Fibroblast of lung (primary cell): ENCODE measurements around the gene RUNX1.

ENCODE experiments used
- EZH2 ChIP-seq: IDR thresholded peaks from 2 replicates; pipeline ENCODE4 v1.5.1; 2012; ENCODE audit warnings: low read length, control low read depth, mild to moderate bottlenecking; ENCODE audit errors: missing control alignments
- TF ChIP-seq, protein P1 (sequence below), 2 donors: IDR thresholded peaks in 1 of 2; conservative IDR thresholded peaks in 1 of 2; 1 replicate in 1 of 2; 2 replicates in 1 of 2; pipeline ENCODE4 v1.5.1; 2011 to 2012; ENCODE audit warnings: low read length in 2 of 2, control low read depth in 1 of 2, inconsistent platforms in 1 of 2, low read depth in 1 of 2, mild to moderate bottlenecking in 1 of 2

DNA sequence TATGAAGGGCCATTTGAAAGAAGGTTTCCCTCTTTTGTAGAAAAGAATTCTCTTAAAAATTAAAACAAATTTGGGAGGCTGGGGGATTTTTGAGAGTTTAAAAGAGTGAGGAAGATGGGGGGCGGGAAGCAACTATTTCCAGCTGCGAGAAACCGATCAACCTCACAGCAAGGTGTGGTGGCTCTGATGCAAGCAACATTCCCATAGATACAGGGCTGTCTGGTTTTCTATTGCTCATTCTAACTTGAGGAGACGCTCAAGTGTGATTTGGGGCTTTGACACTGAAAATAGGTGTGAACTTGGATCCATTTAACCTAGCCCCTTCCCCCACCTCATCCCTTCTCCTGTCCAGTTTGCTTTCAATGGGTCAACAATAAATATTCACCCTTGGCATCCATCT, 7.2 kb downstream of the RUNX1 start:
- no peak for TF ChIP-seq EZH2
- TF ChIP-seq, protein P1, sequence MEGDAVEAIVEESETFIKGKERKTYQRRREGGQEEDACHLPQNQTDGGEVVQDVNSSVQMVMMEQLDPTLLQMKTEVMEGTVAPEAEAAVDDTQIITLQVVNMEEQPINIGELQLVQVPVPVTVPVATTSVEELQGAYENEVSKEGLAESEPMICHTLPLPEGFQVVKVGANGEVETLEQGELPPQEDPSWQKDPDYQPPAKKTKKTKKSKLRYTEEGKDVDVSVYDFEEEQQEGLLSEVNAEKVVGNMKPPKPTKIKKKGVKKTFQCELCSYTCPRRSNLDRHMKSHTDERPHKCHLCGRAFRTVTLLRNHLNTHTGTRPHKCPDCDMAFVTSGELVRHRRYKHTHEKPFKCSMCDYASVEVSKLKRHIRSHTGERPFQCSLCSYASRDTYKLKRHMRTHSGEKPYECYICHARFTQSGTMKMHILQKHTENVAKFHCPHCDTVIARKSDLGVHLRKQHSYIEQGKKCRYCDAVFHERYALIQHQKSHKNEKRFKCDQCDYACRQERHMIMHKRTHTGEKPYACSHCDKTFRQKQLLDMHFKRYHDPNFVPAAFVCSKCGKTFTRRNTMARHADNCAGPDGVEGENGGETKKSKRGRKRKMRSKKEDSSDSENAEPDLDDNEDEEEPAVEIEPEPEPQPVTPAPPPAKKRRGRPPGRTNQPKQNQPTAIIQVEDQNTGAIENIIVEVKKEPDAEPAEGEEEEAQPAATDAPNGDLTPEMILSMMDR (conservative IDR thresholded peaks at IDR 0.05 in 1 of 2, IDR thresholded peaks at IDR 0.05 in 1 of 2; ENCODE audit: low read depth in 1 of 2, low read length in 2 of 2): no peak
